GM18861 (cell line): ENCODE results near the gene MMP10.

Source experiments
- ATAC-seq: cut with Tn5 transposase; IDR thresholded peaks from one replicate; pipeline ENCODE4 v1.9.1; 2021; ENCODE audit not compliant: unreplicated experiment

The MMP10 gene

DNA sequence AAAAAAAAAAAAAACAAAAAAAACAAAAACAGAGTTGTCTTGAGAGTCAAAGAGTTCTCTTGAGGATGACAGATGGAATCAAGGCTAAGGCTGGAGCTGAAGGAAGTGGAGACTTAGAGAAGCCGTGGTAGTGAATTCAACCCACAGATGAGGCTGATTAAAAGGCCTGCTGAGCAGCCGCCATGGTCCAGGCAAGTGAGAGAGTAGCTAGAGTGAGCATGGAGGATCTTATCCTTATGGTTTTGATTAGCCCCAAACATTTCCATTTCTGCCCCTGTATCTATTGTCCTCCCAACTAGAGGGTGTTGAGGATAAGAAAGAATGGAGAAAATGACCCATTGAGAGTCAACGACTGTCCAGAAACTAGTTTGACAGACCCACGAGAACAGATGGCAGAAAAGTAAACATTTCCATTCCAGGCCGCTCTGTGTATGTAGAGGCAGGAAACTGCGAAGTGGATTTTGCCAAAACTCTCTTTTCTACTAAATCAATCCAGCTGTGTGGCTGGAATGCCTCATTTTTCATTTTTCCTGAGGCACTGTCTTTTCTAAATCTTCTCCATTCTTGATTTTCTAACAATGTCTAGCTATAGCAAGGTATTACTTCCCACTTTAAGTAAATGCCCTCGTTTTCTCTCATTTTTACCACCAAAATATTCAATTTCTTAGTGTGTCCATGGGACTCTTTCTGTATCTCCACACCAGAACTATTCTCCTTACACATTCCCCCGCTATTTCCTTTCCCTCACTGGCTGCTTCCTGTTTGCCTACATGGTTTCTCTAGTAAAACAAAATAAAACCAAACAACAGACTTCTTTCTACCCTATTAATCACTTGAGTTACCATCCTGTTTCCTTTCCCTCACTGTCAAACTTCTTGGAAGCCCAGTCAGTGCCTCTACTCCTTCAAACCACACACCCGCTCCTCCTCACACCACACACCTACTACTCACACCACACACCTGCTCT is 50.3 kb downstream of the MMP10 start:
- ATAC-seq, result no peak

DNA sequence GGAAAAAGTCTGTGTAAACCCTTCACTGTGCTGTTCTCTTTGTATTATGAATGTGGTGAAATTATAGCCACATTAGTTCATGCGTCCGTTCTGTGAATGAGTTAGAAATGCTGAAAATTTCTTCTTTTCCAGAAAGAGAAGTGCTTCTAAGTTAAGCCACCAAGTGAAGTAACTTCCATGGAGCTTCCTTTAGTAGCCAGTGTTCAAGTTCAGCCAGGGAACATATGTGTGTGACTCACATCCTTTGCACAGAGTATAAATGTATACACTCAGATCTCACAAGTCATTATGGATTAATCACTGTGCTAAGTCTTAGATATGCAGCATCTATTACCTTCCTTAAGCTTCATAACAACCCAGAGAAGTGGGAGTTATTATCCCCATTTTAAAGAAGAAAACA is 52.5 kb downstream of the MMP10 start:
- no peak for ATAC-seq

DNA sequence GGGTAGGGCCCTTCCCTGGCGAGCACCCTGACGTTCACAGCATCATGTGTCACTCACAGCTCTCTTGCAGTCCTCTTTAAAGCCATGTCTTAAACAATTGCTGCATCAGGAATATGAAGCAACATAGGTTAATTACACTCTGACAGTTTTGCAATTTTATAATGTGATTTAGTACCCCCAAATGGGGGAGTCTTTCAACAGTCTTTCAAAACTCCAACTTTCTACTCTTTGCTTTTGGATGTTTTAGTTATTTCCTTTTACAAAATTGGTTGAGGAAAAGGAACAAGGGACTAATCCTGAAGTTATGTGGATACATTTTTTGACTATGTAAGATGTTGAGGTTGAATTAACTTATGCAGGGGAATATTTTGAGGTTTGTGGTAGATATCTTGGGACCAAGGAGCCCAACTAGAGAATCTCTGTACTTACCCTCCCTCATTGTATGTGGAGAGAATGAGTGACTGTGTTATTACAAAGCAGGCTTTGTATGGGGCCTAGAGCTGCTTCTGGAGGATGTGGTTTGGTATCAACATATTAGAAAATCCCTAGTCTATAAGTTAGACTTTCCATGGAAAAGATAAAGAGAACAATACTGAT is 55.4 kb downstream of the MMP10 start, which contains the start of gene MMP8:
MMP8 (minus strand) TSS at position 51 of the 597 bp plus-strand sequence. CDS start 99 bp downstream, outside the sequence.
- no peak for ATAC-seq

DNA sequence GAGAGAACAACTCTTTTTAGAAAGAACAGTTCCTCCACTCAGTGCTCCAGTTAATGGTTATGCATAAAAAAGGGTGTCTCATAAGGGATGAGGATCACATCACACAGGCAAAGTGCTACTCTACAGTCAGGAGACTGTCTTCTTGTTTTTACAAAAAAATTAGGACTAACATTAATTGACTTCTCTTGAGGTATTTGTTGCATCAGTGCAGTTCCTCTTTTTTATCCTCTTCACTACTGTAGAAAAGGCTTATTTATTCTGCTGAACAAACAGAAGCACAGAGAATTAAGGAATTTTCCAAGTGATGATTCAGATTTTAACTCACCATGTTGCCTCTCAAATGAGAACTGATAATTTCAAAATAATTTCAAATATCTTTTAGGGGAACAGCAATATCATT is 57.6 kb downstream of the MMP10 start:
- no peak for ATAC-seq
